CD14-positive monocyte (primary cell): Measurements from ENCODE around the gene IPO8. TPM values are rescaled to one million over a fixed set of nuclear protein-coding genes. Genes with fewer than 3 reads are reported as not detected.

Source experiments
- DNase-seq, 3 donors: peaks; one replicate each; pipeline ENCODE4 v3.0.0-alpha.2; 2011 to 2022
- H2AFZ ChIP-seq: 2 replicates; pipeline ENCODE4 v1.6.0; 2012; ENCODE audit warnings: mild to moderate bottlenecking, low read depth, low read length, inconsistent platforms; ENCODE audit not compliant: insufficient read depth, poor library complexity, severe bottlenecking
- H3K27ac ChIP-seq, 2 donors: 1 replicate in 1 of 2; 2 replicates in 1 of 2; pipeline ENCODE4 v1.5.1; 2012 to 2013; ENCODE audit warnings: low read length in 2 of 2, control low read depth in 1 of 2, inconsistent platforms in 1 of 2, low read depth in 1 of 2, mild to moderate bottlenecking in 1 of 2
- H3K27me3 ChIP-seq, 2 donors: one replicate each; pipeline versions ENCODE4 v1.6.0 to v1.6.1; 2011 to 2013; ENCODE audit warnings: low read length in 2 of 2; ENCODE audit not compliant: control insufficient read depth in 2 of 2, insufficient read depth in 2 of 2
- H3K36me3 ChIP-seq, 2 donors: replicated peaks in 1 of 2; 1 replicate in 1 of 2; 2 replicates in 1 of 2; pipeline versions ENCODE4 v1.5.1 to v1.6.1; 2012 to 2013; ENCODE audit warnings: low read length in 2 of 2, control low read depth in 1 of 2, inconsistent platforms in 1 of 2, mild to moderate bottlenecking in 1 of 2; ENCODE audit not compliant: insufficient read depth in 2 of 2, control insufficient read depth in 1 of 2
- H3K4me1 ChIP-seq, 2 donors: 1 replicate in 1 of 2; 2 replicates in 1 of 2; pipeline versions ENCODE4 v1.5.1 to v1.6.1; 2012 to 2013; ENCODE audit warnings: low read length in 2 of 2, control low read depth in 1 of 2, inconsistent platforms in 1 of 2, mild to moderate bottlenecking in 1 of 2, moderate library complexity in 1 of 2; ENCODE audit not compliant: insufficient read depth in 2 of 2, control insufficient read depth in 1 of 2
- H3K4me2 ChIP-seq: replicated peaks from 2 replicates; pipeline ENCODE3; 2012; ENCODE audit warnings: low read length, moderate library complexity, mild to moderate bottlenecking; ENCODE audit not compliant: poor library complexity, severe bottlenecking; ENCODE audit errors: extremely low read depth
- H3K4me3 ChIP-seq, 3 experiments: fragments of 200-600 bp in 1 of 3; sonication (generic) in 1 of 3; replicated peaks in 1 of 3; 1 replicate in 2 of 3; 2 replicates in 1 of 3; pipeline ENCODE4 v1.5.1; 2011 to 2013; ENCODE audit warnings: low read length in 3 of 3, mild to moderate bottlenecking in 3 of 3, control low read depth in 2 of 3, low read depth in 2 of 3, inconsistent platforms in 1 of 3, moderate library complexity in 1 of 3
- H3K79me2 ChIP-seq: 2 replicates; pipeline ENCODE4 v1.6.0; 2012; ENCODE audit warnings: mild to moderate bottlenecking, control low read depth, inconsistent platforms, low read length, moderate library complexity; ENCODE audit not compliant: insufficient read depth
- H3K9ac ChIP-seq: 2 replicates; pipeline ENCODE4 v1.6.0; 2017; ENCODE audit warnings: low read length, mild to moderate bottlenecking; ENCODE audit not compliant: insufficient read depth, poor library complexity, severe bottlenecking
- H3K9me3 ChIP-seq, 2 donors: replicated peaks in 1 of 2; 1 replicate in 1 of 2; 2 replicates in 1 of 2; pipeline versions ENCODE4 v1.5.1 to v1.6.1; 2012 to 2013; ENCODE audit warnings: low read length in 2 of 2, control low read depth in 1 of 2; ENCODE audit not compliant: control insufficient read depth in 1 of 2, insufficient read depth in 1 of 2
- H4K20me1 ChIP-seq: 2 replicates; pipeline ENCODE4 v1.6.0; 2012; ENCODE audit warnings: mild to moderate bottlenecking, low read length, control low read depth, moderate library complexity; ENCODE audit not compliant: insufficient read depth
- H3K27ac Mint-ChIP-seq, 7 donors: one replicate each; pipeline ENCODE4 v1.8.0; 2020; ENCODE audit warnings: mild to moderate bottlenecking in 7 of 7, mixed read lengths in 7 of 7, moderate library complexity in 6 of 7, inconsistent platforms in 2 of 7
- H3K27me3 Mint-ChIP-seq, 3 donors: one replicate each; pipeline ENCODE4 v1.8.0; 2021 to 2022; ENCODE audit warnings: low read depth in 3 of 3, mild to moderate bottlenecking in 3 of 3, mixed read lengths in 3 of 3, moderate library complexity in 3 of 3, inconsistent platforms in 1 of 3
- H3K36me3 Mint-ChIP-seq, 2 donors: one replicate each; pipeline ENCODE4 v1.8.0; 2020; ENCODE audit warnings: mixed read lengths in 2 of 2, inconsistent platforms in 1 of 2, mild to moderate bottlenecking in 1 of 2
- H3K4me1 Mint-ChIP-seq: one replicate; pipeline ENCODE4 v1.8.0; 2020; ENCODE audit warnings: mild to moderate bottlenecking, mixed read lengths
- H3K4me3 Mint-ChIP-seq, 2 donors: one replicate each; pipeline ENCODE4 v1.8.0; 2020; ENCODE audit warnings: mild to moderate bottlenecking in 2 of 2, mixed read lengths in 2 of 2, moderate library complexity in 1 of 2
- H3K9me3 Mint-ChIP-seq, 7 donors: one replicate each; pipeline ENCODE4 v1.8.0; 2020 to 2022; ENCODE audit warnings: mixed read lengths in 7 of 7, mild to moderate bottlenecking in 6 of 7, moderate library complexity in 6 of 7, inconsistent platforms in 2 of 7
- CTCF ChIP-seq: fragments of 200-600 bp; IDR thresholded peaks from one replicate; pipeline ENCODE4 v1.8.0; 2022; ENCODE audit warnings: antibody characterized with exemption, mild to moderate bottlenecking
- WGBS: methylation state at CpG from one replicate; pipeline ENCODE4 v1.1.5; 2013; ENCODE audit warnings: missing lambda C conversion rate; ENCODE audit not compliant: insufficient coverage; 5-methylcytosine and 5-hydroxymethylcytosine counted together
- intact Hi-C, 2 donors: fragments of 100-400 bp; cut with micrococcal nuclease; formaldehyde crosslinking; loops; one replicate each; pipeline versions ENCODE4 v1.15.0 to v1.15.1; 2023
- polyA plus RNA-seq, 3 donors: library from polyadenylated mRNA; depleted of rRNA in 1 of 3; unstranded in 2 of 3; stranded (reverse) in 1 of 3; fragments of 300-500 nt in 2 of 3; fragments of >200 nt in 1 of 3; fragmentation: Illumina TruSeq in 2 of 3; gene quantifications; 1 replicate in 2 of 3; 2 replicates in 1 of 3; pipeline ENCODE4 v1.2.3, GENCODE V29; 2012 to 2021

IPO8 gene
- polyA plus RNA-seq, 3 donors, result 8.4 to 15.8 (median 12.5) TPM

DNA sequence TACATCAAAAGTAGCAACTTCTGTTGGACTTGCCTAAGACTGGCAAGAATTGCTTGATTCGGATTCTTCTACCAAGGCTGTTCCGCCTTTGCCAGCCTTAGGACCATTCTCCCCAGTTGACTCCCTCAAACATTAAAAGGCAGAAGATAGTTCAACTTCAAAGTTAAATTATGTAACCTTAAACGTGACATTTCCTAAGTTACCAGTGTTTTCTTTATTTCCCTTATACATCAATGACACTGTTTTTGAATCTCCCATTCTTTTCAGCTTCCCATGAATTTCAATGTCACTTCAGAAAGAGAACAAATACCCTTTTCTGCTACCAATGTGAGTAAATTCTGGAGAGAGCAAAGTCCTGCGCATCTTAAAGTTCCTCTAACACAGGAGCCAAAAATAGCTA is 33.9 kb upstream of the IPO8 start:
- DNase-seq, result no peak
- H3K4me1 Mint-ChIP-seq, result peaks cover 1% of the 10 kb centered on the region
- Histone ChIP-seq H4K20me1 (no peaks in the 10 kb centered on the region), H3K36me3 (peaks cover 0 to 20% of the 10 kb centered on the region in 2 donors), H2AFZ (no peak overlapping the region), H3K4me1 (no peaks in the 10 kb centered on the region), H3K27me3 (no peaks in the 10 kb centered on the region), H3K9ac (no peak overlapping the region), H3K79me2 (no peaks in the 10 kb centered on the region), H3K4me3 (no peak overlapping the region), H3K4me2 (no peak overlapping the region), H3K27ac (no peak overlapping the region), H3K9me3 (no peaks in the 10 kb centered on the region)
- H3K9me3 Mint-ChIP-seq, result no peaks in the 10 kb centered on the region
- no peak for TF ChIP-seq CTCF
- peaks cover 25 to 28% of the 10 kb centered on the region in 2 donors for H3K36me3 Mint-ChIP-seq
- WGBS, result 100% methylated on average over 2 of the region's 4 CpGs
- intact Hi-C loops, result no loop called here
- H3K27me3 Mint-ChIP-seq, result no peaks in the 10 kb centered on the region
- H3K4me3 Mint-ChIP-seq, result no peak overlapping the region
- no peak overlapping the region for H3K27ac Mint-ChIP-seq

DNA sequence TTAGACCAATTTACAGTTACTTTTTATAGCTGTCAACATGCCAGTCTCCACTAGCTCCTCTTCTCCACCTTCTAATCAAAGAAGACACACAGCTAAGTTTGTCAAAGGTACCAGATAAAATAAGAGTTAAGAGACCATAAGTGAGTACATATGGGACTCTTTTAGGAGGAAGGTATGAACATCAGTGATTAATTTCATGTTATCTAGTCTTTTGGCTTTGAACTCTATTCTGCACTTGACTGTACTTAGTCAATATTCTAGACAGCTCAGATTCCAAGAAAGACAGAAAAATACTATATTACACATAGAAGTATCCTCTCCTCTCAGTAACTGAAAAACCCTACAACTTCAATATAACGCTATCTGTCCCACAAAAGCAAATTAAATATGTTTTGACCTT is 31.0 kb upstream of the IPO8 start:
- no CpG with 5 or more reads among the region's 1 CpG for WGBS
- Mint-ChIP-seq H3K27me3 (no peaks in the 10 kb centered on the region), H3K4me3 (no peak overlapping the region), H3K4me1 (peaks cover 1% of the 10 kb centered on the region), H3K9me3 (no peaks in the 10 kb centered on the region), H3K27ac (no peak overlapping the region), H3K36me3 (peaks cover 38 to 41% of the 10 kb centered on the region in 2 donors)
- Histone ChIP-seq H3K27ac (no peak overlapping the region), H3K36me3 (peaks cover 5 to 47% of the 10 kb centered on the region in 2 donors), H3K79me2 (no peaks in the 10 kb centered on the region), H3K4me3 (no peak overlapping the region), H3K9me3 (no peaks in the 10 kb centered on the region), H4K20me1 (no peaks in the 10 kb centered on the region), H3K4me1 (no peaks in the 10 kb centered on the region), H3K4me2 (no peak overlapping the region), H3K27me3 (no peaks in the 10 kb centered on the region), H3K9ac (no peak overlapping the region), H2AFZ (no peak overlapping the region)
- no peak for TF ChIP-seq CTCF
- DNase-seq, result no peak
- intact Hi-C loops, result no loop called here
